ENCODE measurements around the gene PLCB1. TPM values are rescaled to one million over a fixed set of nuclear protein-coding genes. Genes with fewer than 3 reads are reported as not detected.

The PLCB1 gene
- total and polyA plus RNA-seq, 7 donors: 1.5 to 10.7 (median 4.2) TPM

- no peaks in the 10 kb centered on the region for H3K4me1 ChIP-seq
- intact Hi-C loops (cut with DNase I): no loop called here
- DNase-seq: no peak
- no peaks in the 10 kb centered on the region for H3K36me3 ChIP-seq (ENCODE audit: insufficient read depth in 1 of 2, low read depth in 1 of 2)
- no peak overlapping the region for H3K4me3 ChIP-seq
- ATAC-seq: no peak
- TF ChIP-seq CTCF (IDR thresholded peaks at IDR 0.05): no peak
- no peaks in the 10 kb centered on the region for H3K27me3 ChIP-seq (ENCODE audit: insufficient read depth in 3 of 3, low read length in 2 of 3)
- H3K9me3 ChIP-seq: no peaks in the 10 kb centered on the region
- no peak overlapping the region for H3K27ac ChIP-seq
These were observed 16.6 kb upstream of the PLCB1 start for GRCh38 chr20:8115436-8115835.

- no peak overlapping the region for H3K4me3 ChIP-seq
- TF ChIP-seq CTCF (IDR thresholded peaks at IDR 0.05): no peak
- no peaks in the 10 kb centered on the region for H3K36me3 ChIP-seq (ENCODE audit: insufficient read depth in 1 of 2, low read depth in 1 of 2)
- no peak for DNase-seq
- no peaks in the 10 kb centered on the region for H3K9me3 ChIP-seq
- intact Hi-C loops (cut with DNase I): no loop called here
- 33 to 60% (median 46%) methylated on average over 5 of the region's 5 CpGs for WGBS, 3 donors
- no peaks in the 10 kb centered on the region for H3K27me3 ChIP-seq (ENCODE audit: insufficient read depth in 3 of 3, low read length in 2 of 3)
- no peak for ATAC-seq
- H3K4me1 ChIP-seq: no peaks in the 10 kb centered on the region
- no peak overlapping the region for H3K27ac ChIP-seq
These were observed 15.8 kb upstream of the PLCB1 start for GRCh38 chr20:8116067-8116811.

GRCh38 chr20:8117636-8118035, 14.4 kb upstream of the PLCB1 start:
- Histone ChIP-seq H3K4me1 (no peaks in the 10 kb centered on the region), H3K36me3 (ENCODE audit: insufficient read depth in 1 of 2, low read depth in 1 of 2) (no peaks in the 10 kb centered on the region), H3K4me3 (no peak overlapping the region), H3K9me3 (no peaks in the 10 kb centered on the region), H3K27ac (no peak overlapping the region), H3K27me3 (ENCODE audit: insufficient read depth in 3 of 3, low read length in 2 of 3) (no peaks in the 10 kb centered on the region)
- 51 to 61% (median 58%) methylated on average over 3 of the region's 3 CpGs for WGBS, 3 donors
- TF ChIP-seq CTCF (IDR thresholded peaks at IDR 0.05): no peak
- no peak for ATAC-seq
- intact Hi-C loops (cut with DNase I): no loop called here
- no peak for DNase-seq

- ATAC-seq (no peak), DNase-seq (no peak)
- WGBS, 3 donors: 24 to 33% (median 31%) methylated on average over 1 of the region's 1 CpG
- Histone ChIP-seq H3K4me1 (no peaks in the 10 kb centered on the region), H3K4me3 (no peak overlapping the region), H3K27me3 (ENCODE audit: insufficient read depth in 3 of 3, low read length in 2 of 3) (no peaks in the 10 kb centered on the region), H3K27ac (no peak overlapping the region), H3K9me3 (no peaks in the 10 kb centered on the region), H3K36me3 (ENCODE audit: insufficient read depth in 1 of 2, low read depth in 1 of 2) (no peaks in the 10 kb centered on the region)
- no peak for TF ChIP-seq CTCF (IDR thresholded peaks at IDR 0.05)
- intact Hi-C loops (cut with DNase I): no loop called here
These were observed 14.0 kb upstream of the PLCB1 start for GRCh38 chr20:8118039-8118438.

GRCh38 chr20:8118760-8119159, 13.3 kb upstream of the PLCB1 start:
- H3K27me3 ChIP-seq (ENCODE audit: insufficient read depth in 3 of 3, low read length in 2 of 3): no peaks in the 10 kb centered on the region
- H3K36me3 ChIP-seq (ENCODE audit: insufficient read depth in 1 of 2, low read depth in 1 of 2): no peaks in the 10 kb centered on the region
- H3K4me3 ChIP-seq: no peak overlapping the region
- no peaks in the 10 kb centered on the region for H3K4me1 ChIP-seq
- no peak overlapping the region for H3K27ac ChIP-seq
- 74 to 86% (median 84%) methylated on average over 1 of the region's 1 CpG for whole genome bisulfite sequencing, 3 donors
- no peak for TF ChIP-seq CTCF (IDR thresholded peaks at IDR 0.05)
- ATAC-seq (no peak), DNase-seq (no peak)
- intact Hi-C loops (cut with DNase I): no loop called here
- H3K9me3 ChIP-seq: no peaks in the 10 kb centered on the region
